ENCODE data around the gene TMEM18.
"Not testable (repeated sequence)": the region's sequence is repeated elsewhere in the genome, so short reads cannot be mapped to it uniquely, and the experiment has no call there.

Gene TMEM18

DNA sequence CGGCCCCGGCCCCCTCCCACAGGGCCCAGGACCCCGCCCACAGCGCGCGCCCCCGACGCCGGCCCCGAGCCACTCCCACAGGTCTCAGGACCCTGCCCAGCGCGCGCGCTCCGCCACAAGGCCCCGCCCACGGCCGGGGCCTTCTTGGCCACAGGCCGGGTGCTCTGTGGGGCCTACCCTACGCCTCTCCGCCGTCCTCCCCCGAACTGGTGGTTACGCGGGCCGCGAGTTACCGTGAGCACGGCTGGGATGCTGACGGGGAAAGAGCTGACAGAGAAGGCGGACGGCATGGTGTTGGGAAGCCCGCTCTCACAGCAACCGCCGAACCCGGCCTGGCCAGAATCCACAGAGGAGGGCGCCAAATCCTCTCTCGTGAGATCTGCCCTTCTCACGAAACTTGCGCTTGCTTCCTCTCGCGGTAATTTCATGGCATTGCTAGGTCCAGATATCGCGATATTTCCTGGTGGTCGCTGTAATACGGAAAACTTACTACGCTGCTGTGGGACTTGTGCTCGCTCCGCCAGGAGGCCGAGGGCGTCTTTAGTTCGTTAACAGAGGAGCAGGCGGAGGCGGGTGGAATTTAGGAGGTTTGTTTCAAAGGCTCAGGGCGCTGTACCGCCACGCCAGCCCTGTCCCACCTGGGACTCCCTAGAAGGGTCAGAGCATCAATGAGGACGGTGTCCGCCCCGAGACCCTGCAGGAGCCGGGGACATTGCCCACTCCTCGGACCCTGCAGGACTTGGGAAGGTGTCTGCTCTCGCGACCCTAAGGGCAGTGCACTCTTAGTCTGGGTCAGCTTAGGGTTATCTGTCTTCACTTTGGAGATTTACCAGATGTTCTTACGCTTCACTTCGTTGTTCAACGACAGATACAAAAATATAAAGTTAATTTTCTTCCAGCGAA is at the start of gene TMEM18:
TMEM18 (minus strand) TSS at position 351 of the 903 bp plus-strand sequence; CDS start at position 290, 61 bp downstream.
- DNase-seq (ENCODE audit: low read depth), result peak; percentile 87

DNA sequence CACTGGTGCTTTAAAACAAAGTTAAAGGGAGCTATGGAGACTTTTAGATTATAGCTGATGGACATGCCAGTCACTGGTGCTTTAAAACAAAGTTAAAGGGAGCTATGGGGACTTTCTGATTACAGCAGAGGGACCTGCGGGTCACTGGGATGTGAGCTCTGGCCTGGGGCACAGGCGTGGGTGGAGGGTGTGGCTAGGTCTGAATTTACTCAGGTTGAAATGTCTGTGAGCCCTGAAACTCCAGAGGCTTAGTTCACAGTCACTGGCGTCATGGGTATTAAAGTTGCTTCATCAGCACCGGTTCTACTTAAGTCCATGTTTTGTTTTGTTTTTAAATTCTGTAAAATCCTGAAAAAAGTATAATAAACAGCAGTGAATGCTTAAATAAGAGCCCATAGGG is 49.0 kb upstream of the TMEM18 start:
- no peak for DNase-seq (ENCODE audit: low read depth)

DNA sequence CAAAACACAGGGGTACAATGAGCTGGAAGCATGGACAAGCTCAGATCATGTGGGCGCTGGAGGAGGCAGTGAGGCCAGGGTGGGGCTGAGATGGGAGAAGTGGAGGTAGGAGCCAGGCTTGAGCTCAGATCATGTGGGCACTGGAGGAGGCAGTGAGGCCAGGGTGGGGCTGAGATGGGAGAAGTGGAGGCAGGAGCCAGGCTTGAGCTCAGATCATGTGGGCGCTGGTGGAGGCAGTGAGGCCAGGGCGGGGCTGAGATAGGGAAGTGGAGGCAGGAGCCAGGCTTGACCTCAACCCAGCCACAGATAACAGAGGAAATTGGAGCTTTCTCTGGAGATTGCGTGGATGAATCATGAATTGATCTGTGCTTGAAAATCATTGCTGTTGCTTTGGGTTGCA is 48.3 kb upstream of the TMEM18 start:
- DNase-seq (ENCODE audit: low read depth), result no peak

DNA sequence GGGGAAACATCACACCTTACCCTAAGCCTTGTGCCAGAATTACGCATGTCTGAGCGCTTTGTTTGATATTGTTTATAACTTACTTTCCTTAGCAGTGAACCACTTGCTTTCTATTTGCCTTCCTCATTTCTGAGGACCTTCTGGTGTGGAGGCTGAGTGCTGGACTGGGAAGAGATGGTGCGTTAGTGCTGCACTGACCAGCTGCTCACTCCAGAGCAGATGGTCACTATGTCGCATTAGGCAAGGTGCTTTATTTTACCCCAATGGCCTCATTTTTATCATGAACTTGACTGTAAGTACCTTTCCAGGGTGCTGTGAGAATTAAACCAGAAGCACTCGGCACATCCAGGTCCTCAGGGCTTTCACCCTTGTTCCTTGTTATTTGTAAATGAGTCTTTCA is 46.6 kb upstream of the TMEM18 start:
- no peak for DNase-seq (ENCODE audit: low read depth)

DNA sequence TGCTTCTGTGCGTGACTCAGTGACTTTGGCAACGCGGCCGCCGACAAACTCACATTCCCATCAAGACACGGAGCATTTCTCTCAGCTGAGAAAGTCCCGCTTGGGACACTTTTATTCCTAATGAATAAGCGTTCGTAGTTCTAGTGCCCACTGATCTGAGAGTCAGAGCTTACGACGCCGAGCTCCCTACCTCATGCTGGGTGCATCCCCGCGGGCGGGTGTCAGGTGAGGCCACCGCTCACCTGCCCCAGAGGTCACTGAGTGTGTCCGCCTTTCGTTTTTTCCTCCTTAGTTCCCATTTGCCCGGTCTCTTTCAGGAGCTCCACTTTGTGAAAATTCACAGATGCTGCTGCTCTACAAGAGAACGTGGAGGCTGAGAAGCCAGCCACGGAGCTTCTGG is 43.6 kb upstream of the TMEM18 start:
- no peak for DNase-seq (ENCODE audit: low read depth)

DNA sequence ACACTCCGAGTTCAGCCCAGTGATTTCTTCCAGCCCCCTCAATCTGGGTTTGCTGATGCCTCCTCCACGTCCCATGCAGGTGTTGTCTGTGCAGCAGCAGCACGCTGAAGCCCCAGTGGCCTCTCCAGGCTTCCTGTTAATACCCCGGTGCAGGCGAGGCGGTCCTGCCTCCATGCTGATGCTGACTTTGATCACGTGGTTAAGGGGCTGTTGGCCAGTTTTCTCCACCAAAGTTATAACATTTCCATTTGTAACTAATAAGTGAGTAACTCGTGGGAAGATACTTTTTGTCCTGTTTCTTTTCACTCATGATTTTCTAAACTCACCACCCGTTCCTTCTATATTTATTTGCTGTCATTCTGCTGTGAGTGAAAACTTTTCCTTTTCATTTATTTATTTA is 42.5 kb upstream of the TMEM18 start:
- DNase-seq (ENCODE audit: low read depth), result no peak

DNA sequence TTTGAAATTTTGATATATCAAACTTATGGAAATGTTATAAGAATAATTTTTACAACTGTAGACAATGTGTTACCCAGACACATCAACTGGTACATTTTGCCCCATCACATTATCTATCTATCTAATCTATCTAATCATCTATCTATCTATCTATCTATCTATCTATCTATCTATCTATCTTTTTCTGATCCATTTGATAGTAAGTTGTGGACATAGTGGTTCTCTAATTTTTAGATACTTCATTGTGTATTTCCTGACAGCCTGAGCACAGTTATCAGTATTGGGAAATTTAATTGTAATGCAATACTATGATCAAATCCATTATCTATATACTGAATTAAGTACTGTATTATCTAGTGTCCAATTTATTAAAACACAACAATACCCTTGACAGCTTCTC is 42.0 kb upstream of the TMEM18 start:
- DNase-seq (ENCODE audit: low read depth), result no peak

DNA sequence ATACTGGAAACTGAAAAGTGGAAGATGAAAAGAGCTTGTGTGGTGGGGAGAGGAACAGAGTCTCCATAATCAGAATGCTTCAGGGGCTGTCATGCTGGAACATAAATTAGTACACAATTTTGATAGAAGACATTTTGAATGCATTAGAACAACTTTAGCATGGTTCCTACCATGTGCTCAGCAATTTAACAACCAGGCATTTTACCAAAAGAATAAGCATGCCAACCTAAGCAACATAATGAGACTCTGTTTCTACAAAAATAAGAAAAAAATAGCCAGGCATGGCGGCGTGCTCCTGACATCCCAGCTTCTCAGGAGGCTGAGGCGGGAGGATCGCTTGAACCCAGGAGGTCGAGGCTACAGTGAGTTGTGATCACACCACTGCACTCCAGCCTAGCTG is 40.5 kb upstream of the TMEM18 start:
- no peak for DNase-seq (ENCODE audit: low read depth)

DNA sequence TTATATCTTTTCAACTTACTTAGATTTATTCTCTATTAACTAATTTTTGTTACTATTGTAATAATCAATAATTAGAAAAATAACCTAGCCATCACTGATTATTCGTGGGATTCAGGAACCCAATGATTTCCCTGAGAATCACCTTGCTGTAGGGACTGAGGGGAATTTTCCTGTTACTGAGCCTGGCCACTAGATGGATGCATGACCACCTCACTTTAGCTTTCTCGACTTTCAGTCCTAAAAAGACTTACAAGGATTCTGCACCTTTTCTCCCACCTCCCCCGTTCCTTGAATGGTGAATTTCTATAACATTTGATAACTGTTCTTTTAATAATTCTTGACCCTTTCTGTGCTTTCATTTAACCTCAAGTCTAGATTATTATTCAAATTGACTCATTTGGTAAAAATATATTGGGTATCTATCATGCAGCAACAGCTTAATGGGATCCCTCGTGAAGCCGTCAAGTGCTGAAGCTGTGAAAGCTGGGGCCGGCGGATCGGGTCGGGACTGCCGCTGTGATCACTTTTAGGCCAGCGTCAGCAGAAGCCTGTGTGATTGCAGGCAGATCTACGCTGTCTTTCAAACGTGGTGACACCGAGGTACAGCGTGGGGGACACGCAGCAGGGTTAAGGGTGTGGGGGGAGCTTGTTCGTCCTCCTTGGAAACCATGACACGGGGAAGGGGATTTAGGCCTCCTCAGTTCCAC is 38.8 kb upstream of the TMEM18 start:
- DNase-seq (ENCODE audit: low read depth), result no peak

DNA sequence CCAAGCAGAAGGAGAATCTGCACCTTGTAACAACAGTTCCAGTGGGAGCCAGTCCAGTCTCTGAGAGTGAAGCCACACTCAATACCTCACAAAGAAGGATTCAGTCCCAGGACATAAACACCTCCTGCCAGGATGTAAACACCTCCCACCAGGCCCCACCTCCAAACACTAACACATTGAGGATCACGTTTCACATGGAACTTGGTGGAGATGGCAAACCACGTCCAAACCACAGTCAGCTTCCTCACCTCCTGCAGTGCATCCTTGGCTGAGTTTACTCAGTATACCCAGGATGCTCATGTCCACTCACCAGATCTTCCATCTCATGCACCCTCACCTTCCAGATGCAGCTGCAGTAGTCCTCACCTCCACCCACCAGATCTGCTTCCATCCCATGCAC is 37.8 kb upstream of the TMEM18 start:
- DNase-seq (ENCODE audit: low read depth), result no peak

DNA sequence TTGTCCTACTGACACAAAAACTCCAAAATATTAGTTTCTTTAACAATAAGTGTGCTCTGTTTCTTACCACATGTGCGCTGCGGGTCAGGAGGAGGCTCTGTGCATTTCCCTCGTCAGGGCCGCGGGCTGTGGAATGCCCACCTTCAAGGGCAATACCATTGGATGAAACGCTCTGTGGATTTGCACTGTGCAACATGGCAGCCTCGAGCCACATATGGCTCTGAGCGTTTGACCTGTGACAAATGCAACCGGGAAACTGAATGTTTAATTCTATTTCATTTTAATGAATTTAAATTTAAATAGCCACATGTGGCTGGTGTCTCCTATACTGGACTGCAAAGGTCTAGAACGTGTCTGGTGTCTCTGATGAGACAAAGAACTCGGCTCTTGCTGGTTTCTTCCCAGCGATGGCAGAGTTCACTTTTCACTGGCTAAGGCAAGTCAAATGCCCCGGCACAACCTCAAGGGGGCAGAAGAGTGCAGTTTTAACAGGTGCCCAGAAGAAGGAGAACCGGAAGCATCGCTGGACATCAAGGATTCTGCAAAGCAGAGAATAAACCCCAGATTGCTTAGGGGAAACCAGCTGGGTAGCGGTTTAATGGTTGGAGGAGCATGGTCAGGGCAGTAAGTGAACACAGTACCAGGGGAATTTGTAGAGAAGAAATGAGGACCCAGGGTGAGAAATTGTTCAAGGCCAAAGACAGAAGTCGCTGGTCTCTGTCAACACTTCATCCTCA is 37.0 kb upstream of the TMEM18 start:
- no peak for DNase-seq (ENCODE audit: low read depth)

DNA sequence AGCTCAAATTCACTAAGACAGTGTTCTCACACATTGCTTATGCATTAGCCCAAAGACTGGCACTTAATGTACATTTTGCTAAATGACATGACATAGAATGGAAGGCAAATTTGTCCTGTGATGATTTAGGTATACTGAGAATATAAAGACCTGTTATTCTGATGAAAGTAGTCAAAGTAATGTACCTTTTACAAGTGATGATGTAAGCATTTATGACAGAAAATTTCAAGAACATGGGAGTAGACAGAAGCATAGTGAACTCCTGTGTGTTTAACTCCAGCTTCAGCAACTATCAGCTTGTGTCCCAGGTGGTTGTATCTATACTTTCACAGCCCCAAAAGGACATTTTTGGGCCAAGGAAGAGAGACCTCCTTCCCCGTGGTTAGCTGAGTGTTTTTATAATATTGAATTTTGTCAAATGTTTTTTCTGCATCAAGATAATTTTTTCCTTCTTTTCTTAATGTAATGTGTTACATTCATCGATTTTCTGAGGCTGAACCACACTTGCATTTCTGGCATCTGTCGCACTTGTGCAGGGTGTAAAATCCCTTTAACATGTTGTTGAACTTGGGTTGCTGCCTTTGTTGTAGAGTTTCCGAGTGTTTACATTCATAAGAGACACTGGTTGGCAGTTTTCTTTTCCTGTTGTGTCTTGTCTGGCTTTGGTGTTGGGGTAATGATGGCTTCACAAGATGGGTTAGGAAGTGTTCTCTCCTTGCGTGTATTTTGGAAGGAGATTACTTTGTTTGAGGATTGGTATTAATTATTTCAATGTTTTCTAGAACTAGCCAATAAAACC is 33.9 kb upstream of the TMEM18 start:
- DNase-seq (ENCODE audit: low read depth), result no peak

DNA sequence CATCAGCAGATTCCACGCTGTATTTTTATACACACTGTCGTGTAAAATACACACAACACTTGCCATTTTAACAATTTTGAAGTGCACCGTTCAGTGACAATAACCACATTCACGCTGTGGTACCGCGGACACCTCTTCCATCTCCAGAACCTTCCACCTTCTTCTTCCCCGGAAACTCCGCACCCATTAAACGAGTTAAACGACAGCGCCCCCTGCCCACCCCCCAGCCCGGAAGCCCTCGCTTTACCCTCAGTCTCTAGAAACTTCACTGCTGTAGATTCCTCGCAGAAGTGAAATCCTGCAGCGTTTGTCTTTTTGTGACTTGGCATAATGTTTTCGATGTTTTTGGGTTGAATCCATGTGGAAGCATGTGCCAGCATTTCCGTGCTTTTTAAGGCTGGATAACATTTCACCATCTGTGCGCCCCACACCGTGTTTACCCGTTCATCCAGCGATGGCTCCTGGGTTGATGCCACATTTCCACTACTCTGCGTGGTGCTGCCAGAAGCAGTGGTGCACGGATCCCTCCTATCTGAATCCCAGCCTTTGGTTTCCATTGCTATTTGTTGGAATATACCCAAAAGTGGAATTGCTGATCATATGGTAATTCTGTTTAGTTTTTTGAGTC is 32.0 kb upstream of the TMEM18 start:
- DNase-seq (ENCODE audit: low read depth), result no peak

DNA sequence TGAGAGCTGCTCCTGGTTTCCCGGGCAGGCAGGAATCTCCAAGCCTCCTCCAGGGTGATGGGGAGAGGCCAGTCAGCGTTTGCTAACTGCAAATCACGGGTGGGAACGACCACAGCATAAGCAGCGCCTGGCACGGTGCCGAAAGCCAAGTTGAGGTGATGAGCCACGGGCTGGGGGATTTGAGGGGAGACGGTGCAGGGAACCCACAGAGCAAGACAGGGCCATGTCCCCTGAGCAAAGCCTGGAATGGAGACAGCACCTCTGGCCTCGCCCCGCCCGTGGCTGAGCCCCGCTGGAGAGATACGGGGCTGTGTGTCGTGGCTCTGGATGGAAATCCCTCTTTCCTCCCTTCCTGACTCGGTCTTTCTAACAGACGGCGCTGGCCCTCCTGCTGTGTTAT is 31.5 kb upstream of the TMEM18 start:
- DNase-seq (ENCODE audit: low read depth), result no peak

DNA sequence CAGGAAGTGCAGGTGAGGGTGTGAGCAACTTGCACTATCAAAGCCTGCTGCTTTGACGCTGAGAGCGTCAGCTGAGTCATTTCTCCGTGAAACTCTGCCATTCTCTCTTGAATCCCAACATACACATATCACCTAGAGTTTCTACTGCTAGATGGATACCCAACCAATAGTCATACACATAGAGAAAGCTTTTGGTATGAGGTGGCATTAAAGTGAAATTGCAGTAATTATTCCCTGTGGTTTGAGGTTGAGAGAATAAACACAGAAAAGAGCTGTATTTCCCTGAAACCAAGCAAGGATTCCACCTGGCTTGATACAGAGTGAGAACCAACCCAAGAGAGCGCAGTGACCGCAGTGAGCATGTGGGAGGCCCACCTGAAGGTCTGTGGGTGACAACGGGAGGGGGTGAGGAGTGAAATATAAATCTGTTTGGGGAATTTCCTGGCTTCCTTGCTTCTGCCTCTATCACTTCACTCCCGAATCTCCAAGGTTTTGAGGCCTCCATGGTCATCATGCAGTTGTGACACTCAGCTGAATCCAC is 28.8 kb upstream of the TMEM18 start:
- DNase-seq (ENCODE audit: low read depth), result no peak

DNA sequence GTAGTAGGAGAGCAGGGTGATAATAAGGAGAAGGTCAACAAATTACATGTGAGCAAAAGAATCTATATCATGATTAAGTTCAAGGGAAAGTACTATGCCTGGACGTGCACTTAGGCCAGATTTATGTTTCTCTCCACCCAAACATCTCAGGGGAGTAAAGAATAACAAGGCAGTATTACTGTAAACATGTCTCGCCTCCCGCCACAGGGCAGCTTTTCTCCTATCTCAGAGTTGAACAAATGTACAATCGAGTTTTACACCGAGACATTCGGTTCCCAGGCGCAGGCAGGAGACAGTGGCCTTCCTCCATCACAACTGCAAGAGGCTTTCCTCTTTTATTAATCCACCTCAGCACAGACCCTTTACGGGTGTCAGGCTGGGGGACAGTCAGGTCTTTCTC is 25.6 kb upstream of the TMEM18 start:
- not testable (repeated sequence) for DNase-seq (ENCODE audit: low read depth)

DNA sequence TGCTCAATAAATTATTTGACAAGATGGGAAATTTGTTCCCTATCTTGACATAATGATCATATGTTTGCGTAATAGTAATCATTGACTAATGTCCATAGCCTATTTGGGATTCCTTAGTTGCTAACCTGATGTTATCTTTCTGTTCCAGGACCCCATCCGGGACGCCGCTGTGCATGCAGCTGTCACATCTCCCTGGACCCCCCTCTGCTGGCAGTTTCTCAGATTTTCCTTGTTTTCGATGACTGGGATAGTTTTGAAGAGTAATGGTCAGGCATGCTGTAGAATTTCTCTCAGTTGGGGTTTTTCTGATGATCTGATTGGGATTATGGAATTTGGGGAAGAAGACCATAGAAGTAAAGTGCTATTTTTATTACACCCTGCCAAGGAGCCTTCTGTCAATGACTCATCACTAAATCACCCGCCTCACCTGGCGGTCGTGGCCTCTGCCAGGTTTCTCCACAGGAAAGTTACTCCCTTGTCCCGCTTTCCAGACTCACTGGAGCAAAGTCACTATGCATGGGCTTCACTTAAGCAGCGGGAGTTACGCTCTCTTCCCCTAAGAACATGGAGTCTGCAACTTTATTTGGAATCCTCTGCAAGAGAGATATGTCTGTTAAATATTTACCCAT is 19.9 kb upstream of the TMEM18 start:
- DNase-seq (ENCODE audit: low read depth), result no peak

DNA sequence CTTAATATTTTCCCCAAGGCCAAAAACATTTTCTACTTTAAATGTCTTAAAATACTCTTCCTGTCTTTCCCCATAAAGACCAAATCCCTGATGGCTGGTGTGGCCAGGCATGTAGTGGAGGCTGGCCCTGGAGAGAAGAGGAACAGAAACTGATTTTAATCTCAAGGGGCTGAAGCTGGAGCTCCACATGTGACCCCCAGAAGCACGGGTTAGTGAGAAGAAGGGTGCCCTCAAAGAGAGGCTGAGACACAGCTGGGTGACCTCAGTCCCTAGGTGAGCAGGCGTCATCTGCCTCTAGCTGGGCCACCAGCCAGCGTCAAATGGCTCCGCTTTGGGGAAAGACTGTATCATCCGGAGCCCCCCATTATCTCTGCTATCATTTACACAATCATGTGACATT is 19.3 kb upstream of the TMEM18 start:
- DNase-seq (ENCODE audit: low read depth), result no peak

DNA sequence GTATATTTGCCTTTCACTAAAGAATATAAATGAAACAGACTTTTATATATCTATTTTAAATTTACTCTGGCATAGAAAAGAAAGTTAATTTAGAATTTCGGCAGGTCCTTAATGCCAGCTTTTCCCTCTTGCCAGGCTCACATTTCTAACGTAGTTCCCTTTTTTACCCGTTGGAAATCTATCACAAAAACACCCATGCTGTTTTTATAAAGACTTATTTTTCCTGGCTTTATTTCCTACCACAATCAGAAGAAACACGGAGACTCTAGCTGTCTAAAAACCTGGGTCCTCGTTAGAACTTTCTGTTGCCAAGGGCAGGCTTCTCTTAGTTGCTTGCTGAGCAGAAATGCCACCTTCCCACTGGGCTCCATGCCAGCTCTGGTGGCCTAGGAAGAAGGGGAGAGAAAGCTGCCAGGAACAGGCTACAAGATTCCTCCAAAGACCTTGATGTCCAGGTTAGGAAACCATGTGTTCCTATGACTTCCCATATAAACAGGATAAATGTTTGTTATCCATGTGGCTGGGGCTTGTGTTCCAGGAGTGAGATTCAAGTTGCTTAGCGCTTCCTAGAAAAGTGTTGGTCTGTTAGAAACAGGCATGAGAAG is 17.8 kb upstream of the TMEM18 start:
- no peak for DNase-seq (ENCODE audit: low read depth)

DNA sequence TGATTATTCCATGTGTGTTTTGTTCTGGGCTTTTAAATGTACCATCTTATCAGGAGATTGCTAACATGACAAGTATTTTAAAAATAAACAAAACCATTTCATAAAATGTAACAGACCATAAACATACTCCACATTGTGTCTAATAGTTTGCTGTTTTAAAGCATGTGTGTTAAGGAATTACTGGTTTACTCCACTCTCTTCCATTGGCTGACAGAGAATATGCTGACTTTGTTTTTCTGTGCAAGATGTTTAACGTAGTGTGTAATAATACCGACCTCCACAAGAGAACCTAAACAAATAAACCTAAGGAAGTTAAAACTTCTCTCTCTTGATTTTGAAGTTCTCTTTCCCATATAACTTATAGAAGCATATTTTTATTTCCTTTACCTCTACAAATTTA is 17.0 kb upstream of the TMEM18 start:
- no peak for DNase-seq (ENCODE audit: low read depth)
